Mesendoderm (in vitro differentiated cells): ENCODE data around the gene CBX2.

ENCODE experiments used
- DNase-seq: peaks from one replicate; pipeline ENCODE4 v3.0.0; 2013
- H2AK5ac ChIP-seq: 2 replicates; pipeline ENCODE4 v1.6.1; 2013; ENCODE audit warnings: low read length, inconsistent platforms
- H2BK120ac ChIP-seq: 2 replicates; pipeline ENCODE4 v1.6.1; 2013; ENCODE audit warnings: low read depth, mild to moderate bottlenecking, low read length, moderate library complexity, mixed read lengths
- H2BK15ac ChIP-seq: replicated peaks from 2 replicates; pipeline ENCODE4 v1.6.1; 2013; ENCODE audit warnings: low read depth, mild to moderate bottlenecking, moderate library complexity
- H2BK5ac ChIP-seq: 2 replicates; pipeline ENCODE4 v1.6.1; 2013; ENCODE audit warnings: low read length, inconsistent platforms
- H3K18ac ChIP-seq: 2 replicates; pipeline ENCODE4 v1.6.1; 2013; ENCODE audit warnings: mild to moderate bottlenecking, low read length, mixed read lengths
- H3K23ac ChIP-seq: one replicate; pipeline ENCODE4 v1.6.1; 2013; ENCODE audit warnings: low read length
- H3K27ac ChIP-seq: 2 replicates; pipeline ENCODE4 v1.5.1; 2013; ENCODE audit warnings: low read depth, mild to moderate bottlenecking, inconsistent platforms, low read length, moderate library complexity
- H3K27me3 ChIP-seq: 2 replicates; pipeline ENCODE4 v1.6.1; 2013; ENCODE audit warnings: low read length, control low read depth, mild to moderate bottlenecking, inconsistent platforms; ENCODE audit not compliant: insufficient read depth, poor library complexity
- H3K36me3 ChIP-seq: 2 replicates; pipeline ENCODE4 v1.6.1; 2013; ENCODE audit warnings: low read length, inconsistent platforms; ENCODE audit not compliant: control insufficient read depth, insufficient read depth
- H3K4ac ChIP-seq: one replicate; pipeline ENCODE4 v1.6.1; 2013; ENCODE audit warnings: low read depth, mild to moderate bottlenecking, low read length, moderate library complexity
- H3K4me1 ChIP-seq: 2 replicates; pipeline ENCODE4 v1.6.1; 2013; ENCODE audit warnings: low read depth, low read length, inconsistent platforms; ENCODE audit not compliant: control insufficient read depth
- H3K4me2 ChIP-seq: 2 replicates; pipeline ENCODE4 v1.6.1; 2013; ENCODE audit warnings: low read length
- H3K4me3 ChIP-seq: 2 replicates; pipeline ENCODE4 v1.5.1; 2013; ENCODE audit warnings: mild to moderate bottlenecking, low read length
- H3K56ac ChIP-seq: one replicate; pipeline ENCODE4 v1.6.1; 2013; ENCODE audit warnings: low read length
- H3K79me1 ChIP-seq: 2 replicates; pipeline ENCODE4 v1.6.1; 2013; ENCODE audit warnings: low read length, inconsistent platforms
- H3K79me2 ChIP-seq: 2 replicates; pipeline ENCODE4 v1.6.1; 2013; ENCODE audit warnings: mild to moderate bottlenecking, low read length; ENCODE audit not compliant: control insufficient read depth, insufficient read depth
- H3K9ac ChIP-seq: 2 replicates; pipeline ENCODE4 v1.6.1; 2013; ENCODE audit warnings: low read length, inconsistent platforms
- H4K5ac ChIP-seq: one replicate; pipeline ENCODE4 v1.6.1; 2013; ENCODE audit warnings: low read length
- H4K8ac ChIP-seq: one replicate; pipeline ENCODE4 v1.6.1; 2013; ENCODE audit warnings: low read depth, mild to moderate bottlenecking, control low read depth, low read length, moderate library complexity
- WGBS: extraction: QIAGEN DNeasy Blood & Tissue Kit; methylation state at CpG from one replicate; pipeline ENCODE4 v1.1.7; 2013; ENCODE audit warnings: low lambda C conversion rate, missing lambda C conversion rate; ENCODE audit not compliant: insufficient coverage; ENCODE audit errors: extremely low coverage; 5-methylcytosine and 5-hydroxymethylcytosine counted together

CBX2 gene

GRCh38 chr17:79825580-79825921 is 47.6 kb downstream of the CBX2 start:
- Histone ChIP-seq H2AK5ac (no peak overlapping the region), H4K5ac (no peak overlapping the region), H3K23ac (no peak overlapping the region), H3K4ac (no peak overlapping the region), H3K79me1 (no peaks in the 10 kb centered on the region), H3K4me2 (no peak overlapping the region), H2BK15ac (no peak overlapping the region), H3K4me3 (no peak overlapping the region), H3K9ac (no peak overlapping the region), H3K27ac (no peak overlapping the region), H3K56ac (no peak overlapping the region), H3K36me3 (no peaks in the 10 kb centered on the region), H4K8ac (no peak overlapping the region), H3K4me1 (no peaks in the 10 kb centered on the region), H2BK120ac (no peak overlapping the region), H2BK5ac (no peak overlapping the region), H3K79me2 (no peaks in the 10 kb centered on the region), H3K27me3 (peaks cover 6% of the 10 kb centered on the region), H3K18ac (no peak overlapping the region)
- DNase-seq: no peak
- WGBS: no CpG with 5 or more reads among the region's 5 CpGs

- no peak overlapping the region for H2BK5ac ChIP-seq
- no peak overlapping the region for H4K5ac ChIP-seq
- H3K4ac ChIP-seq: no peak overlapping the region
- no peak overlapping the region for H3K18ac ChIP-seq
- no peaks in the 10 kb centered on the region for H3K4me1 ChIP-seq
- no peaks in the 10 kb centered on the region for H3K79me2 ChIP-seq
- H3K79me1 ChIP-seq: no peaks in the 10 kb centered on the region
- no peak overlapping the region for H2BK15ac ChIP-seq
- H3K56ac ChIP-seq: no peak overlapping the region
- H3K4me2 ChIP-seq: no peak overlapping the region
- H2BK120ac ChIP-seq: no peak overlapping the region
- H3K4me3 ChIP-seq: no peak overlapping the region
- H3K27me3 ChIP-seq: peaks cover 7% of the 10 kb centered on the region
- H3K23ac ChIP-seq: no peak overlapping the region
- no peak overlapping the region for H3K27ac ChIP-seq
- no peak for DNase-seq
- H3K36me3 ChIP-seq: no peaks in the 10 kb centered on the region
- H2AK5ac ChIP-seq: no peak overlapping the region
- no CpG with 5 or more reads among the region's 11 CpGs for WGBS
- no peak overlapping the region for H3K9ac ChIP-seq
- no peak overlapping the region for H4K8ac ChIP-seq
These were observed 48.3 kb downstream of the CBX2 start for GRCh38 chr17:79826204-79826680.

DNA sequence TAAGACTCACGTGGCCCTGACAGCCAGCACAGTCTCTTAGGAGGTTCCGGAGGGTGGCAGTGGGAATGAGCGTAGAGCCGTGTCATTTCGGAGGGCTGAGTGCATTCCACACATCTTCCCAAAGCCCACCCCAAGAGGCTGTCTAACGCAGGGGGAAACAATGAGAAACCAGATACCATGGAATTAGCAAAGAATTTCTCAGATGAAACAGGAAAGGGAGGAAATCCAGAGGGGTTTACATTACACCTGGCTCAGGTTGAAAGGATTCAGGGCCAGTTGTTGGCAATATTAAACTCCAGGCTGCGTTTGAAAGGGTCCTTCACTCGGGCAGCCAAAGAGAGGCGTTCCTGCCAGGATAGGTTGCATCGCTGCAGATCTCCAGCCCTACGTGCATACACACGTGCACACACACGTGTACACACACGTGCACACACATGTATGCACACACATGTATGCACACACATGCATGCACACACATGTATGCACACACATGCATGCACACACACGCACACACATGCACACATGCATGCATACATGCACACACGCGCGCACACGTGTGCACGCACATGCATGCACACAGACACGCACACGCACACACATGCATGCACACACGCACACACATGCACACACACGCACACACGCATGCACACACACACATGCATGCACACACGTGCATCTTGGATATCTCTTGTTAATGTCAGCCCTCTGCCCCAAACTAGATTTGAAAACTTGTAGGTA is 49.1 kb downstream of the CBX2 start:
- DNase-seq: no peak
- H2BK15ac ChIP-seq: no peak overlapping the region
- H4K8ac ChIP-seq: no peak overlapping the region
- WGBS: no CpG with 5 or more reads among the region's 26 CpGs
- no peaks in the 10 kb centered on the region for H3K79me1 ChIP-seq
- no peak overlapping the region for H3K4me3 ChIP-seq
- H3K56ac ChIP-seq: no peak overlapping the region
- no peaks in the 10 kb centered on the region for H3K79me2 ChIP-seq
- H3K4ac ChIP-seq: no peak overlapping the region
- H3K9ac ChIP-seq: no peak overlapping the region
- no peak overlapping the region for H2BK5ac ChIP-seq
- H3K36me3 ChIP-seq: no peaks in the 10 kb centered on the region
- H4K5ac ChIP-seq: no peak overlapping the region
- peaks cover 3% of the 10 kb centered on the region for H3K4me1 ChIP-seq
- H2AK5ac ChIP-seq: no peak overlapping the region
- H3K4me2 ChIP-seq: no peak overlapping the region
- no peak overlapping the region for H3K27ac ChIP-seq
- H2BK120ac ChIP-seq: no peak overlapping the region
- peaks cover 12% of the 10 kb centered on the region for H3K27me3 ChIP-seq
- H3K23ac ChIP-seq: no peak overlapping the region
- H3K18ac ChIP-seq: no peak overlapping the region

GRCh38 chr17:79829004-79829403 is 51.1 kb downstream of the CBX2 start:
- Histone ChIP-seq H3K4me1 (peaks cover 3% of the 10 kb centered on the region), H4K5ac (no peak overlapping the region), H2BK15ac (no peak overlapping the region), H3K36me3 (no peaks in the 10 kb centered on the region), H3K56ac (no peak overlapping the region), H3K9ac (no peak overlapping the region), H3K4me2 (no peak overlapping the region), H3K79me2 (no peaks in the 10 kb centered on the region), H2AK5ac (no peak overlapping the region), H4K8ac (no peak overlapping the region), H3K18ac (no peak overlapping the region), H3K23ac (no peak overlapping the region), H3K79me1 (no peaks in the 10 kb centered on the region), H3K27me3 (peaks cover 23% of the 10 kb centered on the region), H2BK120ac (no peak overlapping the region), H3K4me3 (no peak overlapping the region), H2BK5ac (no peak overlapping the region), H3K4ac (no peak overlapping the region), H3K27ac (no peak overlapping the region)
- no peak for DNase-seq
- WGBS: no CpG with 5 or more reads among the region's 2 CpGs

DNA sequence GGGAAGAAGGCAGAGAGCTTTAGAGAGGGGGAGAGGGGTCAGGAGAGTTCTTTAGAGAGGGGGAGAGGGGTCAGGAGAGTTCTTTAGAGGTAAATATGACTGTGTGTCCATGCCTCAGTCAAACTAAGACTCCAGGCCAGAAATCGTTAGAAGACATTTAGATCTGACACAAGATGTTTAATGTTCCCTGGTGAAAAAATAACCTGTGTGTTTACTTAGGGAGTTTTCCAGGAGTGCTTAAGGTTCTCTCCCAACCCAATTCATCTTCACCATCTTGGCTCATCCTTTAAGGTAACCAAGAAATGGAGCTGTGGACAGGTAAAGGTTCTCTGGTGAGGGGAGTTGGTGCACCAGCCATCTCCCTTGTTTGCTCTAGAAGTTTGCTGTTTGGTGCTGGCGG is 51.5 kb downstream of the CBX2 start:
- Histone ChIP-seq H3K4ac (no peak overlapping the region), H3K9ac (no peak overlapping the region), H2BK5ac (no peak overlapping the region), H3K4me1 (peaks cover 3% of the 10 kb centered on the region), H3K4me2 (no peak overlapping the region), H3K79me2 (no peaks in the 10 kb centered on the region), H3K4me3 (no peak overlapping the region), H4K8ac (no peak overlapping the region), H2BK15ac (no peak overlapping the region), H2AK5ac (no peak overlapping the region), H3K36me3 (no peaks in the 10 kb centered on the region), H3K56ac (no peak overlapping the region), H4K5ac (no peak overlapping the region), H3K27me3 (peaks cover 26% of the 10 kb centered on the region), H2BK120ac (no peak overlapping the region), H3K79me1 (no peaks in the 10 kb centered on the region), H3K23ac (no peak overlapping the region), H3K18ac (no peak overlapping the region), H3K27ac (no peak overlapping the region)
- DNase-seq: no peak
- WGBS: no CpG with 5 or more reads among the region's 2 CpGs

DNA sequence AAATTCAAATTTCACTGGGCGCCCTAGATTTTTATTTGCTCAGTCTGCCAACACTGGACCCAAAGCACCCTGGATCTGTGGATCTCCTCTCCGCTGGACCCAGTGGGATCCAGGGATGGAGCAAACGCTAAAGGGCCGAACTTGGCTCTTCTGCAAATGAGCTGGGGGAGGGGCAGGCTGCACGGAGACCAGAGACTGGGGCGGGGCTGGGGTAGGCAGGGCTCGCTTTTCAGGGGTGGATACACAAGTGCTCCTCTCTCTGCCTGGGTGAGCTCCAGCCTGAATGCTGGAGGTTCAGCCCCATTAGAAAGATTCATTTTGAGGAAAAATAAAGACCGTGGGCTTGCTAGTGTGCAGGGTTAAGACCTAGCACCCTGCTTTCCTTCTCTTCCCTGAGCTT is 52.4 kb downstream of the CBX2 start:
- no peaks in the 10 kb centered on the region for H3K36me3 ChIP-seq
- no peak overlapping the region for H2BK15ac ChIP-seq
- no CpG with 5 or more reads among the region's 8 CpGs for WGBS
- H4K8ac ChIP-seq: no peak overlapping the region
- no peak overlapping the region for H2BK120ac ChIP-seq
- H4K5ac ChIP-seq: no peak overlapping the region
- no peak overlapping the region for H3K4me2 ChIP-seq
- no peak overlapping the region for H2AK5ac ChIP-seq
- H3K56ac ChIP-seq: no peak overlapping the region
- peaks cover 3% of the 10 kb centered on the region for H3K4me1 ChIP-seq
- no peak for DNase-seq
- H3K23ac ChIP-seq: no peak overlapping the region
- H2BK5ac ChIP-seq: no peak overlapping the region
- H3K79me1 ChIP-seq: no peaks in the 10 kb centered on the region
- no peak overlapping the region for H3K9ac ChIP-seq
- no peak overlapping the region for H3K4ac ChIP-seq
- H3K79me2 ChIP-seq: no peaks in the 10 kb centered on the region
- H3K27me3 ChIP-seq: peaks cover 31% of the 10 kb centered on the region
- no peak overlapping the region for H3K4me3 ChIP-seq
- H3K18ac ChIP-seq: no peak overlapping the region
- no peak overlapping the region for H3K27ac ChIP-seq
